Endometrial microvascular endothelial cells (primary cell): ENCODE measurements around the gene SLC2A9. TPM values are rescaled to one million over a fixed set of nuclear protein-coding genes. Genes with fewer than 3 reads are reported as not detected.

ENCODE experiments used
- in situ Hi-C: cut with HindIII; loops from 2 replicates; pipeline ENCODE4 v1.10.0; 2017; ENCODE audit warnings: low sequenced_read_pairs, low pct_unique_long_range_greater_than_20kb; ENCODE audit errors: inconsistent ontology term
- total RNA-seq: library from RNA; depleted of rRNA; stranded (reverse); fragments of >200 nt; gene quantifications from one replicate; pipeline ENCODE4 v1.2.3, GENCODE V29; 2015; ENCODE audit errors: inconsistent ontology term

Gene SLC2A9
- total RNA-seq, 1 donor from 2014 or later, result 0.65 TPM

DNA sequence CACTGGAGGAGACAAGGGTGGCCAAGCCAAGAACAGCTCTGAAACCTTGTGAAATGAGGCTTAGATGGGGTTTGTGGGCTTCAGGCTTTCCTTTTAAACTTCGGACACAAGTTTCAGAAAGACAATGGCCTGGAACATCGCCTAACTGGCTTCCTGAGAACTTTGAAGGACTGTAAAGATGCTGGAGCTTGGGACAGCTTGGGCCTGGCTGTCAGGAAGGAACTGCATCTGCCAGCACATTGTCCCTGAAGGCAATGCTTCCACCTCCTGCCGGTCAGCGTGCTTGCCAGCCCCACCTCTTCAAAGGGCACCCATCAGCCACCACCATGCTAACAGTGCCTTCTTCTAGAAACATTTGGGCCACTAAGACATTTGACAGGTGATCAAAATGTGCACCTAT lies 132.0 kb downstream of the SLC2A9 start:
- in situ Hi-C loops, result no loop called here

DNA sequence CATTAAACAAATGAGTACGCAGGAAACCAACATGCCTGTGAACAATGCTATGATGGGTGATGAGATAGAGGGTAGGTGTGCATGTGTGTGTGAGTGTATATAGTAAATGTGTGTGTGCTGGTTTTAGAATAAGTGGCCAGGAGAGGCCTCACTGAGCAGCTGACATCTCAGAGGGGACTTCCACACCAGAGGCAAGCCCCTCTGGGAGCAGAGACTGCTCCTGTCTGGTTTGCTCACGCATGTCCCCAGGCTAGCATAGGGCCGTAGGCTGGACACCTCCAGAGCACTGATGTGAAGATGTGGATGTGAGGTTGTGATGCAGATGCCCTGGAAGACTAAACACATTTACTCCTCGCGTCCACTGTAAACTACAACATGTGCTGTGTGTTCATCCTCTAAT lies 135.3 kb downstream of the SLC2A9 start:
- in situ Hi-C loops, result no loop called here

DNA sequence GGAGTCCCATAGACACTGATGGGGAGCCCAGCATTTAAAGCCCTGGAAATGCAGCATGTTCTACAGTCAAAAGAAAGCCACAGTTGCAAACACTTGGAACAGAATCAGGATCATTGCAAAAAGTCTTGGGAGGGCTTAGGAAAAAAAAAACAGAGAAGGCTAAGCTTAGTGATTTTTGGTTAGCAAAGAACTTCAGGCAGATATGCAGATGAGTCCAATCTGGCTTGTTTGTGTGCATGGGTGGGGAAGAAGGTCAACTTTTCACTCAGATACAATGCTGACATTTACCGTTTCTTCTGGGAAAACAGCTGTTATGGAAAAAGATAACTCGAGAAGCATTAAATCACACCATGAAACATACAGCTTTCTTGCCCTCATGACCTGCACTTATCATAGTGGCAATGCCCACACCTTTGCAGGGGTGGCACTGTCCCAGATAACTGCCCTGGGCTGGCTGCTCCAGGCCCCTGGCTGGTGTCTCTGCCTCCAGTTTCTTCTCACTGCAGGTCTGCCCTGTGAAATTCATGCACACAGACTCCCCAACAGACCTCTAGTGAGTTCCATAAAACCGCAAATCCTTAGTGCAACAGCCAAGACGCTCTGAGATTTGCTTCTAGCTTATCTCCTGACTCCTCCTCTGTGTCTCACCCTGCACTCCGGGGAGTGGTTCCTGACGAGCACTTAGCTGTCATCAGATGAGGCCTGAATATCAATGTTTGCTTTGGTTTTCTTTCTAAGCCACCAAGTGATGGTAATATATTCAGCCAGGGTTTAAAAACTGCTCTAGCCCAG lies 140.7 kb downstream of the SLC2A9 start:
- in situ Hi-C loops, result no loop called here

DNA sequence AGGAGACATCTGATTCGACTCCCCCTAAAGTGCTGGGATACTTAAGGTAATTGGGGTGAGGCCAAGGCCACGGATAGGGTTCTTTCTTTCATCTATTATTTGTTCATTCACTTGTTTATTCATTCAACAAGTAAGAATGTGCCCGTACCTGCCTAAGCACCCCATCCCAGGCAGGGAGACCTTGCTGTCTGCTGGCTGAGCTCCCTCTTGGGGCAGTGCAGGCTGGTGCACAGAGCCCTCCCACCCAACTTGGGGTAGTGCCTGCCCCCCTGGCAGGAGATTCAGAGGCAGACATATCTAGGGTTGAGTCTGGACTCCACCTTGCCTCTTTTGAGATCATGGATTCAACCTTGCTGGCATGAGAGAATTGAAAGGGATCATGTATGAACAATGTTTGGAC lies 144.2 kb downstream of the SLC2A9 start:
- in situ Hi-C loops, result no loop called here

DNA sequence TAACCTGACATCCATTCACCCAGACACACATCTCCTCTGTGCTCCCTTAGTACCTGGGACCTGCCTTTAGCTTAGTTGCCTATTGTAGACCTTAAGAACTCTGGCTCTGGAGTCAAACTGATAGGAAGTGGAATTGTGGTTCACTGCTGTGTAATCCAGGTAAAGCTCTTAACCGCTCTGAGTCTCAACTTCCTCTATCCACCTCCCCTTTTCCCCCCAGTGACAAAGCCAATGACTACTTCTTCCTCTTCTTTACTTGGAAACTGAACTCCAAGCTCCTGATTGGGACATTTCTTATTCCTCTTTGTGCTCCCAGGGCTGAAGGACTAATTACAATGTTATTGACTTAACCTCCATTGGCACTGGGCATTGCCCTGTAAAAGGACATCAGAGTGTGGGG lies 145.8 kb downstream of the SLC2A9 start:
- in situ Hi-C loops, result no loop called here

DNA sequence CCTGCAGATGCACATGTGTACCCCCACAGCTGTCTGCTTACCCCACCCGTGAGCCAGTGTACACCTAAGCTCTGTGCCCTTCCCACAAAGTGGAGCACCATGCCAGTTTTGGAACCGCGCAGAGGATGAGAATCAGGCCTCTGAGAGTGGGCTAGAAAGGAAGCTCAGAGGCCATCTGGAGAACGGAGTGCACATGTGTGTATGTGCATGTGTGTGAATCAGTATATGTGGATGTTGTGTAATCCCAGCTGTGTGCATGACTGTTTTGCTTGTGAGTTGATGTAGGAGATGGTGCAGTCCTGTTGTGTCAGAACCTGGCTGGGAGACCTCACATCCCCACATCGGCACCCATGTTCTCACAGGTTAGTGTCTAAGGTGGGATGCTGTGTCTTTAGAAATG lies 146.9 kb downstream of the SLC2A9 start:
- in situ Hi-C loops, result no loop called here

DNA sequence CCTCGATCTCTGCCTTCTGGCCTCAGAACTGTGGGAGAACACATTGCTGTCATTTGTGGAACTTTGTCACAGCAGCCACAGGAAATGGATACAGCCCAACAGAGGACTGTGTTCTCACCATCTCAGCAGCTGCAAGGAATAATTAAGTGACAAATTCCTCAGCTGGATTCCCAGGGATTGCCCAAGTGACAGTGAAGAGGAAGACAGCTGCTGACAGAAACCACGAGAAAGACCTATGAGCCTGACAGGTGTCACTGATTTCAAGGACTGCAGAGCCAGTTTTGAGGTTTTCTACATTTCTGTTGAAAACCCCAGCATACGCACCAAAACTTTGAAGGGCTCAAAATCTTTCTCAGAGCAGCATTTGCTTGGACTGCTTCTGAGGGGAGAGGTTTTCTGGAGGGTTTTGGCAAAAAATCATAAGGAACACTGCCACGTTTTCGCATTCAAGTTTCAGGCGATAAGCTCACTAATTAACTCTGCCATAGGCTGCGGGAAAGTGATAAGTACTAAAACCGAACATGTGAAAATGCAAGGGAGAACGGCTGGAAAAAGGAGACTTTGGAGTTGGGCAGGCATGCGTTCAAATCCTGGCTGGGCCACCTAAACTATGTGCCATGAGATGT lies 151.0 kb downstream of the SLC2A9 start:
- in situ Hi-C loops, result no loop called here

DNA sequence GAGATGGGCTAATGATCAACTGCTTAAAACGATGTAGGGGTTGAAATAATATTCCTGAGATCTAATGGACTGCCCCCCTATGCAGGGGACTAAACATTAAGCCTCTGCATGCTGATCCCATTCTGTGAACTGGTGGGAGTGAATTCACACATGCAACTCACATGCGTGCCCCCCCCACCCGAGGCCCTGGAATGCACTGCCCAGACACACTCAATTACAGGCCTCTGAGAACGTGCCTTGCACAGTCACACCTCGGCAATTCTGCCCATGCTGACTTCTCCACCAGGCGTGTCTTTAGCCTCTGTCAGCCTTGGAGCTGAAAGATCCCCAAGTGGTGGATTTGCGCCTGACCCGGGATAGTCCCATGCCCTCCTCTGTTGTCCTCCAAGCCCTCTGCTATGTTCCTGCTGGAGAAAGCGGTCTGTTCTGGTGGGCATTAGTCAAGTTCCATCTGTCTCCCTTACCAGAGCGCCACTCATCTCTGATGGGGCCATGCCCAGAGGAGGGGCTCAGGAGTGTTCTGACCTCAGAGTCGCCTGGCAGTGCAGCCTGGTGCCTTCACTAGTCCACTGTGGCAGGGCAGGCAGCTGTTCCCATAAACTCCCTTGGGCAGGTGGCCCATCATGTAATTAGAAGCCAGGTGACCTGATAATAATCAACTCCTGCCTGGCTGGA lies 153.4 kb downstream of the SLC2A9 start:
- in situ Hi-C loops, result no loop called here

DNA sequence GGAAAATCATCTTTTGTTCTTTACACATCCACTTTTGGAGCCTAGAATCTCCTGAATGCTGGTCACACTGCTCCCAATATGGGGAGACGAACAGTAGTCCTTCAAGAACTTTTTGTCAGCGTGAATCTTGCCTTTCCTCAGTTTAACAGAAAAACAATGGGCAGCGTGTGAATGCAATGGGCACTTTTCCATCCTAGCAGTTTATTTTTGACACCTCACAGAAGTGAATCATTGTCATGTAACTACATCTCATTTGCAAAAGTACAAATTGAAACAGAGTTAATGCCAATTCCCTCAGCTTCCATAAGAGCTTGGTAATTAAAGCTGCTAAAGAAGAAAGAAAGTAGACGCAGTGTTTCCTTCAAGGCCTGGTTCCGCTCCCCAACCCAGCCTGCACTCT lies 154.4 kb downstream of the SLC2A9 start:
- in situ Hi-C loops, result no loop called here

DNA sequence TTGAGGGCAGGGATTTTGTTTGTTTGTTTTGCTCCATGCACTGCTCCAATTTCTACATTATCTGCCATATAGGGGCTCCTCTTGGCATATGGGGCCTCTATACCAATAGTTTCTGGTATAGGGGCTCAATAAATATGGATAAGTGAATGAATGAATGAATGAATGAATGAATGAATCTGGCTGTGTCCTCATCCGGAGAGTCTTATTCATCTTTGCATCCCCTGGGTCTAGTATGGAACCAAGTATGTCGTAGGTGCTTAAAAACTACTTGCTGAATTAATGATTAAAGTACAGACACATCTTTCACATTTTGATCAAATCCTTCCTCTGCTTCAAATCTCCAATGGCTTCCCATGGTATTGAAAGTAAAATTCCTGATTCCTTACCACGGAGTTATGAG lies 159.7 kb downstream of the SLC2A9 start:
- in situ Hi-C loops, result no loop called here

DNA sequence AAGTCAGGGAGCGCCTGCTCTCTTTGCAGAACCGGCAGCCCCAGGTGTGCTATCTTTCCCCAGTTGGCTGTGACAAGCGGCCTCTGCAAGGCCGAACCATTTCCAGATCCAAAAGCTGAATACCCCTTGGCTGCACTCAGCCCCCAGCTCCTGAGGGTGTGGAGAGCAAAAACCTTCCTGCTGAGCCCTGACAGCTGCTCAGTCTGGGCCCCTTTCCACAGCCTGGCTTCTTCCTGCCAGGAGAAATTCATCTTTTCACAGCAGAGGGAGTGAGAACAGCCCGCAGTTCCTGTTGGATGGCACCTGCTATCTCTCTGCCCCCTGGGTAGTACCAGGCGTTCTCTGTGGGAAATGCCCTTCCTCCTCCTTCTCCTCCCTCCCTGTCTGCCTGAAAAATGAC lies 161.5 kb downstream of the SLC2A9 start:
- in situ Hi-C loops, result no loop called here

DNA sequence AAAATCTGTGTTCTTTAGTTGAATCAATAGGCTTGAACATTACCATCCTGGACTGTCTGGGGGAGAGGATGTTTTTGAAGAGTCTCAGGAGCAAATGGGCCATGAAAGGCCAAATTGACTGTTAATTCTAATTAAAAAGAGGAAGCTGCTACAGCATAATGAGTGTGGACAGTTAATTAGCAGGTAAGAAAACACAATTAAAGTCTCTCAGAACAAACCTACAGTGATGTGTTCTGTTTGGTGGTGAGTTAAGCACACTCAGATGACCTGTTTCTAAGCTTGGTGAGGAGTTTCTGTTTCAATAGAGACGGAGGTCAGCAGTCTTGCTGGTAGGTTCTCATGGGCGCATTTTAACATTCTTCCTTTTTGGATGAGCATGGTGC lies 171.8 kb downstream of the SLC2A9 start:
- in situ Hi-C loops, result no loop called here

DNA sequence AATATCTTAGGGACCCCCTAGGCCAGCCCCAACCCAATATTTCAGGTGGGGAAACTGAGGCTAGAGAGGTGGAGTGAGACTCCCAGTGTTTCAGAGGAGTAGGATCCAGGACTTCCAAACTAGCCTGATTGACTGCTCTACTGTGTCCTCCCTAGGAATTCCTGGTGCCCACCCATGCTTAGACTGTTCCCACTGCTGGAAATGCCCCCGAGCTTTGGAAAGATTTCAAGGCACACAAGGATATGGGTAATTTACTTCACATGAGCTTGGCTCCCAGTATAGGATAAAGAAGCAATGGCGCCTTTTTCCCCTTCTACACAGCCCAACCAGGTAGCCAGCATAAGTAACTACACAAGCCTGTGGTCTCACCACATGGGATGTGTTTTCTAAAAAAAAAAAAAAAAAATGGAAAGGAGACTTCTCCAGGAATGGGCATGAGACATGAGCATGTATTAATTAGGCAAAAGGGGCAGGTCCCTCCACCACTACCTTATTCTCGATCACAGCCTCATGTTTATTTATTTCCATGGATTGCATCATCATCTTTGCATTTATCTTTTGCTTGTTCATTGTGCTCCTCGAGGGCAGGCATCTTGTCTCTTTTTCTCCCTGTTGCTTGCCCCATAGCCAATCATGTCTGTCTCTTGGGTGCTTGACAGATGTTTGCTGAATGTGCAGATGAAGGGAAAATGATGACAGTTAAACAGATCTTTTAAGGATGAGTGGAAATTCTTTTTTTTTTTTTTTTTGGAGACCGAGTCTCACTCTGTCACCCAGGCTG lies 173.1 kb downstream of the SLC2A9 start:
- in situ Hi-C loops, result no loop called here

DNA sequence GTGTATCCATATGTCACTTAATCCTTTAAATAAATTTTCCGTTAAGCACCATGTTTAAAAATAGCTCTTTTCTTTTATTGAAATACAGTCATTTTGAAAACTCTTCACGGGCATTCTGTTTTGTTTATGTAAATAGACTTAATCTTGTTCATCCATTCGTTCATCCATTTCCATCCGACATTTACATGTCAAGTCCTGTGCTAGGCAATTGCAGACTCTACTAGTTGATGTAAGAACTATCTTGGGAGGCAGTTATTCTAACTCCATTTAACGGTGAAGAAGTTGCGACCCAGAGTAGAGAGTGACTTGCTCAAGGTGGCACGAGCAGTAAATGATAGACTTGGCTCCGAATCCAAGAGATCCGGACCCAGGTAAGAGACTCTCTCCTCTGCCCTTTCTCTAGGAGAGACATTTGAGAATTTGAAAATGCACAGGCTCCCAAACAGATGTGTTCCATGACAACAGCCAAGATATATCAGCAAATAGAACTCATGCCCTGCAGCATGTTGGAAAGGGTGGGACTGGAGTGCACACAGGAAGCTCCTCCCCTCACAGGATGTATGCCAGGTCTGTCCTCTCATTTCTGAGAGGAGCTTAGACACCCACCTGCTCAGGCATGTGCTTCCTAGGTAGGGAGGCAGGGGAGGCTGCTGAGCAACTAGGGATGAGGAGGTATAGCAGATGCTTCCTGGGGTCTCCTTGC lies 175.4 kb downstream of the SLC2A9 start:
- in situ Hi-C loops, result no loop called here

DNA sequence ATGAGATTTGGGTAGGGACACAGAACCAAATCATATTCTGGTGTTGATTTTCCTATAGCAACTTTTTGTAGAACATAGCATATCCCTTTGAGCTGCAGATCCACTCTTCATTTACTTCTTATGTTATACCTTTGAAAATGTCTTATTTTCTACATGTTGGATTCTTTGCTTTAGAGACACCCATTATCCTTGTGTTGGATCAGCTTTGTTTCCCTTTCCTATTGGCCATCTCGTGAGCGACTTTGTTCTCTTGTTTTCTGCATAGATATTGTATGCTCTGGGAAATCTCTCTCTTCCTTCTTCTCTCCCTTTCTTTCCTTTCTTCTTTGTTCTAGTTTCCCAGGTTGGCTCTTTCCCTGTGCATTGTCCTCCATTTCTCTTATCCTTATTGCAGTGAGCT lies 180.2 kb downstream of the SLC2A9 start:
- in situ Hi-C loops, result no loop called here

DNA sequence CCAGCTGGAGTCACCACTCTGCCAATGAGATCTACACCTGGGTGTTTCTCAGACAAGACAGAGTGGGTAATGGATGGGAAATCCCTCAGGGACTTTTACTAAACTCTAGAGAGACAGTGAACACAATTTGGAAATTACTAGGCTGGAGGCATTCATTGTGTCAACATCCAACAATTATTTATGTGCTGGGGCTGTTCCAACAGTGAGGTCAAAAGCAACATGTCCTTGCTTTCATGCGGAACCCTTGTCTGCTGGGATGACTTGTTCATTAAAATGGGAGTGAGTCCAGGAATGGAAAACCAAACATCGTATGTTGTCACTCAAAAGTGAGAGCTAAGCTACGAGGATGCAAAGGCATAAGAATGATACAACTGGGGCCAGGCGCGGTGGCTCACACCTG lies 185.9 kb downstream of the SLC2A9 start:
- in situ Hi-C loops, result no loop called here

DNA sequence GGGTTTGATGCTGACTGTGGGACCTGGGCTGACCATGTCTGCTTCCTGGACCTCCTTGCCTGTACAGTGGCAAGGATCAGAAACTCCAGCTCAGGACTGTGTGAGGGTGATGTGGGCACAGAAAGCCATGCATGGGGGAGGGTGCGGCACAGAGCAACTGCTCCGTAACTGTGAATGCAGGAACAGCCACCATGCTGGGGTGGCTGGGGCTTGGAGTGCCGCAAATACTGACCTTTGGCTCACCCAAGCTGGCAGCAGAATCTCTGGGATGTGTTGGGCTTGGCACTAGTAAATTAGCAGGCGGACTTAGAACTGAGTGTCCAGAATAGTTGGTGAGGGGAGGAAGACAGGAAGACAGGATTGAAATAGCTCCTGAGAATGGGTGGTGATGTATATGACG lies 187.9 kb downstream of the SLC2A9 start:
- in situ Hi-C loops, result no loop called here

DNA sequence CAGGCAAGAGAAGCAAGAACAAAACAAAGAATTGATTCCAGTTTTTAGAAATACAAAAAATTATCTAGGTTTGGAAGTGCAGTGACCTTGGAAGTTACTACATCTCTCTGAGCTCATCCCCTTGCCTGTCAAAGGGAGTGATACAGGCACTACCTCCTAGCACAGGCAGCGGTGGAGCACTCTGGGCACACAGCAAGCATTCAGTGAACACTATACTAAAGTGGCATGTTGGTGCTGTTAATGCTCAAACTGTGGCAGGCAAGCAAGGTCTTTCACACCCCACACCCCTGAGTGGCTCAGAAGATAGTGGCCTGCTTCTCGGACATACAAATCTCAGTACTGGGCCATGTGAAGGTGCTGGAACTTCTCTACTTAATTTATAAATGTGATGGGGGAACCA lies 188.7 kb downstream of the SLC2A9 start:
- in situ Hi-C loops, result no loop called here

DNA sequence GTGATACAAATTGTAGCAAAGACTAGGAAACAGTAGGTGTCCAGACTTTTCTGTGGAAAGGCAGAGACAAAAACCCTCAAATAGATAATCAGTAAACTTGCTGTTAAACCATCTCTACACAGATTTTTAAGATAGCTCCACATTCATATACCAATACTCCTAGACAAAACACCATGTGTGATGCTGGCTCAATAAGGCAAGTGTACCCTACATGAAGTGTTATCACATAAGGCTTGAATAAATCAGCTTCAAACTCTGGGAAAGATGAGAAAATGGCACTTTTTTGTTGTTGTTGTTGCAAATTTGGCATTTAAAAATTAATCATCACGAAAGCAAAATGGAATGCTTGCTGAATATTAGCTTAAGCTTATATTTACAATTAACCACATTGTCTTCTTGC lies 194.7 kb downstream of the SLC2A9 start:
- in situ Hi-C loops, result no loop called here
